ES-I3 (cell line): Measurements from ENCODE around the gene NPTXR.
A peak's percentile ranks its signal among the peaks of the same experiment; 100 is the strongest.

Source experiments
- H3K36me3 ChIP-seq: 2 replicates; pipeline ENCODE4 v1.6.1; 2013; ENCODE audit warnings: mild to moderate bottlenecking, low read length, control low read depth, moderate library complexity; ENCODE audit not compliant: insufficient read depth
- H3K4me1 ChIP-seq: 2 replicates; pipeline ENCODE4 v1.6.1; 2013; ENCODE audit warnings: mild to moderate bottlenecking, control low read depth, low read length; ENCODE audit not compliant: insufficient read depth
- H3K9ac ChIP-seq: 2 replicates; pipeline ENCODE4 v1.6.1; 2013; ENCODE audit warnings: low read depth, mild to moderate bottlenecking, low read length, moderate library complexity
- H3K9me3 ChIP-seq: 2 replicates; pipeline ENCODE4 v1.6.1; 2013; ENCODE audit warnings: mild to moderate bottlenecking, low read length, moderate library complexity; ENCODE audit not compliant: control insufficient read depth, insufficient read depth

The NPTXR gene

GRCh38 chr22:38850941-38851849, 7.4 kb upstream of the NPTXR start:
- H3K4me1 ChIP-seq: peaks cover 11% of the 10 kb centered on the region; the same call in 1 of the 2 replicates
- no peaks in the 10 kb centered on the region for H3K36me3 ChIP-seq
- no peaks in the 10 kb centered on the region for H3K9me3 ChIP-seq
- no peak overlapping the region for H3K9ac ChIP-seq

DNA sequence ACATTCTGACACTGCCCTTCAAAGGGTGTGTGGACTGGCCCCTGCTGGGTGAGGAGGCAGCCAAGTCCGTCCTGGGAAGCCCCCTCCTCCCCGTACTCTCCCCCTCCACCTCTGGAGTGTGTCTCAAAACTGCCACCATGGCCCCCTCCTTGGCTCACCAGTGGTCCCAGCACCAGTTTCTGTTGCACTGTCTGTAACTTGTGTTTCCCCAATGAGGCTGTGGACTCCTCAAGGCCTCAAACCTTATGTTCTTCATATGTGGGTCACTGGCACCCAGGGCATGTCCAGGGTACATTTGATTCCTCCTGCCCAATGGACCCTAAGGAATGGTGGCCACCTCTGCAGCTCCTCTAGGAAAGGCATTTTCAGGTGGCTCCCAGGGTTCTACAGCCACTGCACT, 6.6 kb upstream of the NPTXR start:
- Histone ChIP-seq H3K4me1 (peaks cover 11% of the 10 kb centered on the region; the same call in 1 of the 2 replicates), H3K36me3 (no peaks in the 10 kb centered on the region), H3K9ac (no peak overlapping the region)

GRCh38 chr22:38849811-38850210, 6.0 kb upstream of the NPTXR start:
- H3K9ac ChIP-seq: no peak overlapping the region

More for the DNA sequence above, 6.6 kb upstream of the NPTXR start:
- no peaks in the 10 kb centered on the region for H3K9me3 ChIP-seq

DNA sequence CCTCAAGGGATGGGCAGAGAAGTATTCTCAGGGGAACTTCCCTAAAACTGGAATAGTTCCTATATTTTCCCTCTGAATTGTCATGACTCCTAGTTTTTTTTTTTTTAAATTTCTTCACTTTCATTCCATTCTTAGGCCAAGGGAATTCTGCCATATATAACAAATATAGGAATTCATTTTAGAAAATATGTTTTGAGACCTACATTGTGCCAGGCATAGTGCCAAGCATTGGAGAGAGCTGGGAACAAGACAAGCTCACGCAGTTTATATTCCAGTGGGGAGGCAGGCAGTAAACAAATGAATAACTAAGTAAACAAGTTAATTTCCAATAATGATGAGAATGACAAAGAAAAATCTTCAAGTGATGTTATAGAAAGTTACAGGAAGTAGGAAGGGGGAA, 2.6 kb upstream of the NPTXR start:
- no peaks in the 10 kb centered on the region for H3K9me3 ChIP-seq
- H3K36me3 ChIP-seq: no peaks in the 10 kb centered on the region
- H3K9ac ChIP-seq: no peak overlapping the region
- 0 out of 2 replicates have a peak, but pooled peaks cover 3% of the 10 kb centered on the region for H3K4me1 ChIP-seq

More at GRCh38 chr22:38849811-38850210, 6.0 kb upstream of the NPTXR start:
- Histone ChIP-seq H3K4me1 (peaks cover 11% of the 10 kb centered on the region; the same call in 1 of the 2 replicates), H3K36me3 (no peaks in the 10 kb centered on the region), H3K9me3 (no peaks in the 10 kb centered on the region)

DNA sequence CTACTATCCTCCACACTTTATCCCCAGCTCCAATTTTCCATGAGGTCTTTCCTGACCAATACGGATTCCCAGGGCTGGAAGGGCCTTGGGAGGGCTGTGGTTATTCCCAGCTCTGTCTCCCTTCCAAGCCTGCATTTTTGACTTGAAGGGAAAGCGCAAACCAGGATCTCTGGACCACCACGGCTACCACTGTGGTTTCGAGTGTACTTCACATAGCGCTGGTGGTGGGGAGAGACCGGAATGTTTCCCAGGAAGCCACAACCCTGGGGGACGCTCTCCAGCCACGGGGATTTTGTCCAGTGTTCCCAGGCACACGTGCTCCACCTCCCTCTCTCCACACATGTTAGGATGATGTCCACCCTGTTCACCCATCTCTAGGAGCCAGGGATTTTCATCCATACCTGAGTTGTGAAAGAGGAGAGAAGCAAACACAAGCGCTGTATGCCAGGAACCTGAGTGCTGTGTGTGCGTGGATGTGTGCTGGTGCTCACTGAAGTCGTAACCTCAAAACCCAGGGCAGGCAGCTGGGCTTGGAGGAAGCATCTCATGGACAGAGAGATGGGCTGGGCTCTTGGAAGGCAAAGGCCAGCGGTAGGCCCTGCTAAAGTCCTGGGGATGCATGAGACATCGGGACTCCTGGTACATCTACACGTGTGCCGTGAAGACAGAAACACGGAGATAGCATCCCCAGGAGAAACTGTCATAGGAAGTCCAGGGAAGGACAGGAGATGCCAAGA, 1.3 kb upstream of the NPTXR start:
- Histone ChIP-seq H3K4me1 (0 out of 2 replicates have a peak, but pooled peaks cover 4% of the 10 kb centered on the region), H3K9me3 (no peaks in the 10 kb centered on the region), H3K9ac (no peak overlapping the region), H3K36me3 (no peaks in the 10 kb centered on the region)

DNA sequence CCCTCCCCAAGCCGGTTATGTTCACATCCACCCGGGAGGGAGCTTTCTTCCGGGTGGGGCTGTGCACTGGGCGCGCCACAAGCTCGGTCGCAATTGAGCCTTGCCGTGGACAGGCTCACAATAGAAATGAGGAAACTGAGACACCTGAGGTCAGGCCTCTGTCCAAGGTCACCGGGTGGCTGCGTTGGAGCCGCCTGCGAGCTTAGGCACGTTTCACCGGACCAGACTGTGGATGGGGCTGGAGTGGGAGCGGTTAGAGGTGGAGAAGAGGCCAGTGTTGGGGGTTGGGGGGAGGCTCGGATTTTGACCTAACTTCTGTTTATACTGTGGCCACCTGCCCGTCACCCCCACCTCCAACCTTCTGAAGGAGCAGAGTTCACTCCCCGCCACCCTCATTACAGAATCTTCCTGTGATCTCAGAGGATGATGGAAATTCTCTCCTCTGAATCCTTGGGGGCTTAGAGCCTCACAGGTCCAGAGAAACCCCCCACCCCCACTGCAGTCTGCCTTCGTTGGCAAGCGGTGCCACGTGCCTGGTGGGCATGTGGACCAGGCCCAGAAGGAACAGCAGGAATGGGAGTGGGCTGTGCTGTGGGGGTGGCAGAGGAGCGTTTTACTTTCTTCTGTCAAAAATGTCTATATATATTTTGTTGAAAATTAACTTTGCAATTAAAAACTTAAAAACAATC, 631 bp upstream of the NPTXR start:
- Histone ChIP-seq H3K9me3 (no peaks in the 10 kb centered on the region), H3K36me3 (no peaks in the 10 kb centered on the region), H3K9ac (peak overlapping the region; percentile 65), H3K4me1 (0 out of 2 replicates have a peak, but pooled peaks cover 4% of the 10 kb centered on the region)

GRCh38 chr22:38843201-38843656, 599 bp downstream of the NPTXR start:
- Histone ChIP-seq H3K9ac (peak overlapping the region; percentile 75), H3K9me3 (no peaks in the 10 kb centered on the region), H3K36me3 (no peaks in the 10 kb centered on the region), H3K4me1 (0 out of 2 replicates have a peak, but pooled peaks cover 4% of the 10 kb centered on the region)

GRCh38 chr22:38842512-38843200, 1.2 kb downstream of the NPTXR start:
- Histone ChIP-seq H3K9ac (peak overlapping the region; percentile 75), H3K4me1 (0 out of 2 replicates have a peak, but pooled peaks cover 4% of the 10 kb centered on the region), H3K36me3 (no peaks in the 10 kb centered on the region), H3K9me3 (no peaks in the 10 kb centered on the region)

GRCh38 chr22:38841635-38842034, 2.2 kb downstream of the NPTXR start:
- H3K9me3 ChIP-seq: no peaks in the 10 kb centered on the region
- 0 out of 2 replicates have a peak, but pooled peaks cover 4% of the 10 kb centered on the region for H3K4me1 ChIP-seq
- no peak overlapping the region for H3K9ac ChIP-seq
- H3K36me3 ChIP-seq: no peaks in the 10 kb centered on the region

GRCh38 chr22:38841211-38841610, 2.6 kb downstream of the NPTXR start:
- Histone ChIP-seq H3K4me1 (peaks cover 8% of the 10 kb centered on the region; the same call in 1 of the 2 replicates), H3K9me3 (no peaks in the 10 kb centered on the region), H3K36me3 (no peaks in the 10 kb centered on the region), H3K9ac (no peak overlapping the region)

DNA sequence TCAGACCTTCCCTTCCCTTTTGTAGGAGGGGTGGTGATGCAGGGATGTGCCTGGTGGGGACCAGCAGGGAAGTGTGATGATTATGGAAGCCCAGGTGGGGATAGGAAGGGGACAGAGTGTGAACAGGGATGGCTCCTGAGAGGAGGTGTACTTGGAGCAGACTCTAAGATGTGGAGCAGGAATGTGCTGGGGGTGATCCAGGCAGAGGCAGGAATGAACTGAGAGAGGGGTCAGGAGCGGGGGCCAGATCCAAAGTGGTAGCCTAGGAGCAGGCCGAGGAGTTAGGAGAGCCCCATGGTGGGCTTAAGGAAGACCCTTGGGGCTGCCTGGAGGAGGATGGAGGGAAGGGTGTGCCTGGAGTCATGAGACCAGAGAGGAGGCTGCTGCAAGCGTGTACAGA, 3.7 kb downstream of the NPTXR start:
- Histone ChIP-seq H3K4me1 (peaks cover 18% of the 10 kb centered on the region; the same call in 1 of the 2 replicates), H3K9me3 (no peaks in the 10 kb centered on the region), H3K36me3 (no peaks in the 10 kb centered on the region), H3K9ac (no peak overlapping the region)

DNA sequence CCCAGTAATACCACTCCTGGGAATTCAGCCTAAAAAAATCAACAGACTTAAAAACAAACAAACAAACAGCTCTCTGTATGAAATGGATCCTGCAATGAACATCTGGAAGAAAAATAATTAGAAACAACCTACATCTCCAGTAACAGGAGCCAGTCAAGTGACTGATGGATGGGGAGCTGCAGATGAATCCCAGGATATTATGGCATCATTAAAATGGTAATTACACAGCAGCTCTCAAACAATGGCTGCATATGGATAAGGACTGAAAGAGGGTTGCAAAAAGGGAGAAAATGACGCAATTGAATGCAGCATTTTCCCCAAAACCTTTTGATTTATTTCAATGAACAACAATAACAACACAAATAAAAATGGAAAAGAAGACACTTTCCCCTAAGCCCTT, 4.1 kb downstream of the NPTXR start:
- no peak overlapping the region for H3K9ac ChIP-seq
- H3K4me1 ChIP-seq: peaks cover 18% of the 10 kb centered on the region; the same call in 1 of the 2 replicates
- H3K36me3 ChIP-seq: no peaks in the 10 kb centered on the region
- no peaks in the 10 kb centered on the region for H3K9me3 ChIP-seq

- Histone ChIP-seq H3K36me3 (no peaks in the 10 kb centered on the region), H3K9me3 (no peaks in the 10 kb centered on the region), H3K9ac (no peak overlapping the region), H3K4me1 (peaks cover 18% of the 10 kb centered on the region; the same call in 1 of the 2 replicates)
Measured at GRCh38 chr22:38837414-38837928, 6.4 kb downstream of the NPTXR start.
